GM23248 (cell line): Measurements from ENCODE around the gene RFTN1. TPM values are rescaled to one million over a fixed set of nuclear protein-coding genes. Genes with fewer than 3 reads are reported as not detected.

ENCODE experiments used
- DNase-seq: peaks from one replicate; pipeline ENCODE4 v3.0.0-alpha.2; 2015
- H2AFZ ChIP-seq: fragments of 200-600 bp; sonication (generic); 2 replicates; pipeline ENCODE4 v1.6.1; 2016; ENCODE audit warnings: antibody characterized with exemption
- H3F3A ChIP-seq: fragments of 200-600 bp; sonication (generic); 2 replicates; pipeline ENCODE4 v1.6.1; 2016; ENCODE audit warnings: mild to moderate bottlenecking, antibody characterized with exemption, mixed run types; ENCODE audit not compliant: insufficient read depth
- H3K27ac ChIP-seq: fragments of 200-600 bp; sonication (generic); 2 replicates; pipeline ENCODE4 v1.5.1; 2016; ENCODE audit warnings: mild to moderate bottlenecking
- H3K27me3 ChIP-seq: fragments of 200-600 bp; sonication (generic); replicated peaks from 2 replicates; pipeline ENCODE4 v1.6.1; 2016; ENCODE audit warnings: mild to moderate bottlenecking; ENCODE audit not compliant: insufficient read depth
- H3K36me3 ChIP-seq: fragments of 200-600 bp; sonication (generic); 2 replicates; pipeline ENCODE4 v1.6.1; 2016; ENCODE audit warnings: low read depth, mild to moderate bottlenecking
- H3K4me1 ChIP-seq: fragments of 200-600 bp; sonication (generic); 2 replicates; pipeline ENCODE4 v1.6.1; 2016; ENCODE audit warnings: mild to moderate bottlenecking; ENCODE audit not compliant: insufficient read depth
- H3K4me2 ChIP-seq: fragments of 200-600 bp; sonication (generic); one replicate; pipeline ENCODE4 v1.6.1; 2016; ENCODE audit warnings: mild to moderate bottlenecking; ENCODE audit not compliant: unreplicated experiment
- H3K4me3 ChIP-seq: fragments of 200-600 bp; sonication (generic); 2 replicates; pipeline ENCODE4 v1.5.1; 2016; ENCODE audit warnings: mild to moderate bottlenecking
- H3K79me2 ChIP-seq: fragments of 200-600 bp; sonication (generic); 2 replicates; pipeline ENCODE4 v1.6.1; 2016; ENCODE audit warnings: mild to moderate bottlenecking; ENCODE audit not compliant: insufficient read depth
- H3K9ac ChIP-seq: fragments of 200-600 bp; sonication (generic); 2 replicates; pipeline ENCODE4 v1.6.1; 2016; ENCODE audit warnings: mild to moderate bottlenecking
- H3K9me2 ChIP-seq: fragments of 200-600 bp; sonication (generic); 2 replicates; pipeline ENCODE4 v1.6.1; 2016; ENCODE audit warnings: mixed run types, mild to moderate bottlenecking, moderate library complexity; ENCODE audit not compliant: insufficient read depth
- H3K9me3 ChIP-seq: fragments of 200-600 bp; sonication (generic); one replicate; pipeline ENCODE4 v1.6.1; 2017; ENCODE audit warnings: low read depth
- H4K20me1 ChIP-seq: fragments of 200-600 bp; sonication (generic); 2 replicates; pipeline ENCODE4 v1.6.0; 2016; ENCODE audit not compliant: insufficient read depth
- EZH2 ChIP-seq: fragments of 200-600 bp; sonication (generic); IDR thresholded peaks from 2 replicates; pipeline ENCODE4 v1.6.1; 2018; ENCODE audit warnings: antibody characterized with exemption, mild to moderate bottlenecking; ENCODE audit not compliant: insufficient read depth, poor library complexity, severe bottlenecking
- EZH2phosphoT487 ChIP-seq: fragments of 200-600 bp; sonication (generic); IDR thresholded peaks from 2 replicates; pipeline ENCODE4 v1.6.1; 2018; ENCODE audit warnings: antibody characterized with exemption, moderate library complexity, mild to moderate bottlenecking, low read depth; ENCODE audit not compliant: insufficient read depth
- WGBS, 2 experiments: methylation state at CpG; one replicate each; pipeline ENCODE4 v1.1.6; 2015 to 2017; ENCODE audit warnings: low lambda C conversion rate in 2 of 2, low coverage in 1 of 2; ENCODE audit errors: missing lambda C conversion rate in 2 of 2; 5-methylcytosine and 5-hydroxymethylcytosine counted together
- in situ Hi-C: fragments of 300-500 bp; cut with MboI; formaldehyde crosslinking; loops from 2 replicates; pipeline ENCODE4 v1.15.0; 2020
- polyA plus RNA-seq: library from polyadenylated mRNA; unstranded; fragments of >200 nt; fragmentation: Nextera tagmentation; extraction: Ambion mirVana; gene quantifications from 2 replicates; pipeline ENCODE4 v1.2.1, GENCODE V29; 2016
- total RNA-seq: library from RNA; depleted of rRNA; stranded (reverse); fragments of >200 nt; shearing (Covaris generic); gene quantifications from 2 replicates; pipeline ENCODE4 v1.2.3, GENCODE V29; 2014

Gene RFTN1
- total and polyA plus RNA-seq, 2 experiments from 2014 or later: 43.1 to 77.7 TPM

DNA sequence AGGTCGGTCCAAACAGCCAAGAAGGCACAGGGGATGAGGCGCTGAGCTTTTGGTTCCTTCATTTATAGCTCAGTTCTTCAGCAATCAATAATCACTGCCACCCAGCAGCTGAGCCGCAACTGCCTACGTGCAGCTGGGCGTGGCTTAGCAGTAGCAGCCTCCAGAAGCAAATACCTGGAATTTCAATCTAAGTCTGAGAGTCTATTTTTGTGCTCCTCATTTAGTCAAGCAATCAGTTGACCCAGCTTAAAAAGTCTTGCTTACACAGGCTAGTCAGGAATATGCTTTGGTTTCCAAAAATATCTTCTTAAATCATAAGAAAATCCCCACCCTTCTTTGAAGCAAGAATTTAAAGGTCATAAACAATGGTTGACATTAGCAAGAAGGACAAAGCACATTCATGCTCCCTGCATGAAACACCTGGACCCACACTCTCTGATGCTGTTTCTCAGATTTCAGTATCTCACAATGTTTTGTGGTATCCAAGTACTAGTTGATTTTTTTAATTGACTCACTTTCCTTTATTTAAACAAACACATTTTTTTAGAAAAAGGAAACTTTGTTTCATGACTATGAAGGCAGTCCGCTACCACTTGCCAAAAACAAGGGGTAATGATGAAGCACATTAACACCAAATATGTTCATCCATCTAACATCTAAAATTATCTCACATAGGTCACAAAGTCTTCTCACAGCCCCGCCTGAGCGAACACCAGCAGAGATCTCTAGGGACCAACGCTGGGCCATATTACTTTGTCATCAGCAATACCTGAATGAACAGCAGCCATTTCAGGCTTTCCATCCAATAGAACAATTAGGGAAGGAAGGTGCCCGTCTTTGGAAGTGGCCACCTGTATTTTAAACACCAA, 142.4 kb downstream of the RFTN1 start:
- Histone ChIP-seq H3K4me3 (no peak overlapping the region), H3K27ac (no peak overlapping the region), H3K9me2 (no peaks in the 10 kb centered on the region), H3K4me1 (peaks cover 13% of the 10 kb centered on the region; the same call in 1 of the 2 replicates), H3K79me2 (no peaks in the 10 kb centered on the region), H3K36me3 (peaks cover 10% of the 10 kb centered on the region; the same call in 1 of the 2 replicates), H3K27me3 (no peaks in the 10 kb centered on the region), H2AFZ (no peak overlapping the region), H4K20me1 (no peaks in the 10 kb centered on the region), H3F3A (no peaks in the 10 kb centered on the region), H3K4me2 (no peak overlapping the region), H3K9ac (no peak overlapping the region), H3K9me3 (no peaks in the 10 kb centered on the region)
- TF ChIP-seq EZH2phosphoT487 (no peak), EZH2 (no peak)
- in situ Hi-C loops: no loop called here
- WGBS, 2 experiments: 92 to 94% methylated on average over 10 of the region's 10 CpGs
- no peak for DNase-seq

DNA sequence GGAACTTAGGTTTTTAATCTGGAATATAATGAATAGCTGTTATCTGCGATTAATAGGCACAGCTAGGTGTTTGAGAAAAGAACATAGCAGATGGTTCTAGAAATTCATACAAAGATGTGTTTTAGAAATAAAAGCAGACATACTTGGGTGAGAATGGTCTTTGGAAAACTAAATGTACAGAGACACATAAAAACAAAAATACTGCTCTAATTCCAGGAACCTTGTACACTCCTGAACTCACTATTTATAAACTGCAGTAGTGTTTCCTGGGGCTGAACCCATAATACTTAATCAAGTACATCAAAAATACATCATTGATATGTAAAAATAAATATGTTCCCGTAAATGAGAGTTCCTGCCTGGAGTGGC, 143.0 kb downstream of the RFTN1 start:
- Histone ChIP-seq H3K4me1 (peaks cover 13% of the 10 kb centered on the region; the same call in 1 of the 2 replicates), H3K27ac (no peak overlapping the region), H3K9me2 (no peaks in the 10 kb centered on the region), H3K27me3 (no peaks in the 10 kb centered on the region), H3K9me3 (no peaks in the 10 kb centered on the region), H2AFZ (no peak overlapping the region), H3K4me2 (no peak overlapping the region), H3F3A (no peaks in the 10 kb centered on the region), H3K4me3 (no peak overlapping the region), H4K20me1 (no peaks in the 10 kb centered on the region), H3K9ac (no peak overlapping the region), H3K79me2 (no peaks in the 10 kb centered on the region), H3K36me3 (peaks cover 7% of the 10 kb centered on the region; the same call in 1 of the 2 replicates)
- DNase-seq: no peak
- TF ChIP-seq EZH2phosphoT487 (no peak), EZH2 (no peak)
- WGBS, 2 experiments: 89 to 93% methylated on average over 2 of the region's 2 CpGs
- in situ Hi-C loops: no loop called here

DNA sequence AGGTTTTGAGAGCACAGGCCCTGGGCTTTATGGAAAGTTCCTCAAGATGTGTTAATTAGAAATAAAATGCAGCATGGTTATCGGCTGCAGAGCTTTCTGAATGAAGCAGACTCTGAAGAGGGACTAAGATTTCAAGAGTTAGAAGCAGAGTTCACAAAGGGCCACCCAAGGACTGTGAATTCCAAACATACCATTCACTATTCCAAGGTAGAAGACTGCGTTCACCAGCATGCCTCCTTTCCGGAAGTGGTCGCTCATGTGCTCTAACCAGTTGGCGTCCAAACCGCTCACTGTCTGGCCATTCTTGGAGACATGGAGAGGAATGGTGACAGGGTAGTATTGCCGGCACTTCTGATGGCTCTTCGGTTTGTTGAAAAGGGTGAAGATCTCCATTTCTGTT, 143.6 kb downstream of the RFTN1 start:
- Histone ChIP-seq H3K4me2 (no peak overlapping the region), H3K27ac (no peak overlapping the region), H2AFZ (no peak overlapping the region), H3K4me1 (peaks cover 13% of the 10 kb centered on the region; the same call in 1 of the 2 replicates), H3K36me3 (peaks cover 7% of the 10 kb centered on the region; the same call in 1 of the 2 replicates), H3F3A (no peaks in the 10 kb centered on the region), H3K79me2 (no peaks in the 10 kb centered on the region), H4K20me1 (no peaks in the 10 kb centered on the region), H3K9me3 (no peaks in the 10 kb centered on the region), H3K9ac (no peak overlapping the region), H3K9me2 (no peaks in the 10 kb centered on the region), H3K4me3 (no peak overlapping the region), H3K27me3 (no peaks in the 10 kb centered on the region)
- no peak for DNase-seq
- TF ChIP-seq EZH2phosphoT487 (no peak), EZH2 (no peak)
- in situ Hi-C loops: no loop called here
- WGBS, 2 experiments: 93 to 94% methylated on average over 8 of the region's 8 CpGs

DNA sequence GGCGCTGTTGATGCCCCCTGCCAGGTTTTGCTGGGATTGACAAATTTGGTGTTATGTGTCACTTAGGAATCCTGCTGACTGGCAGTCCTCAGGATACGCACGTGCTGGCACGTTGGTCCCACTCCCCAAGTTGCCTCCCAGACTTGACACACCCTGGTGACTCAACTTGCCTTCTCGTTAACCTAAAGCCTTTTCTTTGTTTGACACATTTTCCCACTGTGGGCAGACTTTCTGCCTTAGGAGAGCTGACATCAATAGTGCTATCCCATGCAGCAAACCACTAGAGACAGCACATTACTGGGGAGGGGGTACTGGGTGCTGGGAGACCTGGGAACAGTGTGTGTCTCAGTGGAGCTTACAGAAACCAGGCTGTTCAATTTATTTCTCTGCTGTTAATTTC, 144.2 kb downstream of the RFTN1 start:
- no peak overlapping the region for H2AFZ ChIP-seq
- no peaks in the 10 kb centered on the region for H3K9me2 ChIP-seq
- in situ Hi-C loops: no loop called here
- peak; percentile 51 for DNase-seq
- H3K27me3 ChIP-seq: no peaks in the 10 kb centered on the region
- H3K4me1 ChIP-seq: peaks cover 13% of the 10 kb centered on the region; the same call in 1 of the 2 replicates
- TF ChIP-seq EZH2: no peak
- no peak for TF ChIP-seq EZH2phosphoT487
- 34% methylated on average over 5 of the region's 5 CpGs for WGBS, 2 experiments
- no peaks in the 10 kb centered on the region for H4K20me1 ChIP-seq
- no peak overlapping the region for H3K9ac ChIP-seq
- H3K79me2 ChIP-seq: no peaks in the 10 kb centered on the region
- H3K4me3 ChIP-seq: no peak overlapping the region
- no peaks in the 10 kb centered on the region for H3K9me3 ChIP-seq
- no peak overlapping the region for H3K27ac ChIP-seq
- no peak overlapping the region for H3K4me2 ChIP-seq
- H3F3A ChIP-seq: no peaks in the 10 kb centered on the region
- H3K36me3 ChIP-seq: peaks cover 9% of the 10 kb centered on the region; the same call in 1 of the 2 replicates
